NCI-H187 treated with DMSO at 0.1 percent for 48 hours (cell line): ENCODE measurements around the gene TMEM109.
"Not testable (repeated sequence)": the region's sequence is repeated elsewhere in the genome, so short reads cannot be mapped to it uniquely, and the experiment has no call there.

Experiments used
- DNase-seq: peaks from one replicate; lab custom pipeline; 2025; lab: John Stamatoyannopoulos, UW

Gene TMEM109

GRCh38 chr11:60878245-60879101, 35.5 kb upstream of the TMEM109 start:
- no peak for DNase-seq

- DNase-seq = no peak
Measured at GRCh38 chr11:60879104-60879503, 34.9 kb upstream of the TMEM109 start.

GRCh38 chr11:60879971-60880588, 33.9 kb upstream of the TMEM109 start:
- DNase-seq = no peak

- peak; percentile 19 for DNase-seq
Measured at GRCh38 chr11:60880643-60881282, 33.2 kb upstream of the TMEM109 start.

- peak; percentile 17 for DNase-seq
Measured at GRCh38 chr11:60887556-60887955, 26.4 kb upstream of the TMEM109 start.

GRCh38 chr11:60889869-60890311, 24.1 kb upstream of the TMEM109 start:
- DNase-seq = no peak

GRCh38 chr11:60890696-60891095, 23.3 kb upstream of the TMEM109 start:
- DNase-seq = no peak

- DNase-seq = no peak
Measured at GRCh38 chr11:60891103-60891741, 22.7 kb upstream of the TMEM109 start.

GRCh38 chr11:60895687-60896086, 18.3 kb upstream of the TMEM109 start:
- DNase-seq = no peak

GRCh38 chr11:60897496-60897895, 16.5 kb upstream of the TMEM109 start:
- no peak for DNase-seq

GRCh38 chr11:60899046-60899936, 14.7 kb upstream of the TMEM109 start:
- DNase-seq = no peak

GRCh38 chr11:60899977-60900376, 14.0 kb upstream of the TMEM109 start:
- no peak for DNase-seq

GRCh38 chr11:60900673-60901404, 13.1 kb upstream of the TMEM109 start:
- DNase-seq = no peak

GRCh38 chr11:60902625-60903024, 11.3 kb upstream of the TMEM109 start:
- DNase-seq = no peak

- DNase-seq = no peak
Measured at GRCh38 chr11:60905047-60905446, 8.9 kb upstream of the TMEM109 start.

- DNase-seq = no peak
Measured at GRCh38 chr11:60905551-60906113, 8.3 kb upstream of the TMEM109 start.

GRCh38 chr11:60906132-60906972, 7.6 kb upstream of the TMEM109 start, which contains the start of gene PRPF19:
Gene PRPF19 (minus strand): TSS chr11:60906585. CDS start chr11:60906382, 203 bp downstream.
- peak; percentile 80 for DNase-seq

- no peak for DNase-seq
Measured at GRCh38 chr11:60908803-60909202, 5.2 kb upstream of the TMEM109 start.

GRCh38 chr11:60909680-60910280, 4.2 kb upstream of the TMEM109 start:
- not testable (repeated sequence) for DNase-seq
